ENCODE measurements around the gene IRF4.

GRCh38 chr6:376827-377640 is 14.5 kb upstream of the IRF4 start:
- TF ChIP-seq REST (IDR thresholded peaks at IDR 0.05; ENCODE audit: unreplicated experiment) (no peak), EZH2 (IDR thresholded peaks at IDR 0.05; ENCODE audit: low read depth, unreplicated experiment) (no peak)

Data from GM23338 (cell line).